DMS53 (cell line): ENCODE measurements around the gene JMJD6.
"Not testable (repeated sequence)": the region's sequence is repeated elsewhere in the genome, so short reads cannot be mapped to it uniquely, and the experiment has no call there.

ENCODE experiments used
- DNase-seq: peaks from one replicate; lab custom pipeline; 2025; lab: John Stamatoyannopoulos, UW

Gene JMJD6

DNA sequence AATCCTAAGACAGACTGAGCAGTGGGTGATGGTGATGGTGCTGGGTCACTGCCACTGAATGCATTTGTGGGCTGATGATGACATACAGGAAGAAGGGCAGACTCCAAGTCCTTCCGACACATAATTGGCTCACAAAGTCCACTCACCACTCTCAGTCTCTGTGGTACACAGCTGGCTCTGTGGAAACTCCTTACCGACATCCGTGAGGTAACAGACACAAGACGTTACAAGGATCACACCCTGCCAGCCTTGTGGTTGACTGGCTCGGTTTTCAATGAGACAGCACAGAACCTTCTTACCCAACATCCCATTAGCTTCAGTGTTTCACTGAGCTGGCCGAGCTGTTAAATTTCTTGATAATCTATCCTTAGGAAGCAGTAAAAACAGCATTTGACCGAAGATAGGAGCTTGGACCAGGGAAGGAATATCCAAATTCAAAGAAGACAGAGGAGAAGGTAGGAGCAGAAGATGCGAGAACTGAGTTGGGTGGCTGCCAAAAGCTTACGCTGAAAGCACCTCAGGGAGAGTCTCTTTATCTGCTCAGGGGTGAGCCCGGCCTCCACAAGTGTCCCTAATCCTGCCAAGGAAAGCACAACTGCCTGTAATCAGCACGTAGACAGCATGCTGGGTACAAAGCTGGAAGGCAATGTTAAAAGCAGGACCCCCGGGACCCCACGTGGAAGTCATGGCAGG is 10.1 kb downstream of the JMJD6 start:
- DNase-seq, result no peak

DNA sequence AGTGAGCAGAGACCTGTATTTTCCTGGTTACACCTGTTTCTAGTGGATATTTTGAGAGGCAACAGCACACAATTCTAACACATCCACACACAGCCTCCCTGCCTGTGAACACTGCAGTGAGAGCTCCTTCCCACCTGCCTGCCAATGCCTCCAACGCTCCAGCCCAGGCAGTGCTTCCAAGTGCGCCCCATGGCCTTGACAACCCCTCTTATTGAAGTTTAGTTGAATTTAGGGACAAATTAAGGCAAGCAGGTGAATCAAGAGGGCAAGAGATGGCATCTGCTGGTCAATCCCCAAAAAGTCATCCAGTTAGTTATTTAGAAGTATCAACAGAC is 10.9 kb downstream of the JMJD6 start:
- DNase-seq, result peak; percentile 20

GRCh38 chr17:76714822-76715495 is 11.4 kb downstream of the JMJD6 start:
- DNase-seq, result peak; percentile 73

DNA sequence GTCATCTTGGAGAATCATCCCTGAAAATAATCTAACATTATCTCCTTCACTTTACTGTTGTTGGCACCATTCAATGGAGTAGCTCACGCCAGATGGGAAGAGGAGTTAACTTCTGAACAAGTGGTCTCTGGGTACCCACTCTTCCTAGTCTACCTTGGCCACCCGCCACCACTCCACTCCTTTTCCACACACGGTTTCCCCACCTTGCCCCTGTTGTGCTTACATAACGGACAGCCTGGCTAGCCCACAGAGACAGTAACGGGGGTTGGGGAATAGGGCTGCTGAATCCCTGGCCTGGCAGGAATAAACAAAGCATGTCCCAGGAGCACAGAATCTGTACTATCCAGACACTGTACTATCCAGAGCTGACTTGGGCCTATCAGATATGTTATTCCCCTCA is 12.1 kb downstream of the JMJD6 start:
- DNase-seq, result no peak

DNA sequence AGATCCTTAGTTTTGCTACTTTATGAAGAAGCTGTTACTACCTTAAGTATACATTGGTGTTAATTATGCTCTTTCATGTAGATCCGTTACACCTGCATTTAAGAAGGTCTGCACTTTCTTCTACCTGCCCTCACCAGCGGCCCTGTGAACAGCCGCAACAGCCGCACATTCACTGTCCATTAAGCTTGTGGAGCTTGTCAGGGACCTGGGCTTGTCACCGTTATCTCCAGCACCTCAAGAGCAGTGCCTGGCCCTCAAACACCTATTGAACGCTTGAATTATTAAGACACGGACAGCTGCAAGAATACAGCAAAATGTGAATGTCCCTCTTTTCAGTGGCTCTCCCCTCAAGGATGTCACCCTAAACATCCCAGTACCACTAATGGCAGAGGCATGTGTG is 12.6 kb downstream of the JMJD6 start:
- no peak for DNase-seq

DNA sequence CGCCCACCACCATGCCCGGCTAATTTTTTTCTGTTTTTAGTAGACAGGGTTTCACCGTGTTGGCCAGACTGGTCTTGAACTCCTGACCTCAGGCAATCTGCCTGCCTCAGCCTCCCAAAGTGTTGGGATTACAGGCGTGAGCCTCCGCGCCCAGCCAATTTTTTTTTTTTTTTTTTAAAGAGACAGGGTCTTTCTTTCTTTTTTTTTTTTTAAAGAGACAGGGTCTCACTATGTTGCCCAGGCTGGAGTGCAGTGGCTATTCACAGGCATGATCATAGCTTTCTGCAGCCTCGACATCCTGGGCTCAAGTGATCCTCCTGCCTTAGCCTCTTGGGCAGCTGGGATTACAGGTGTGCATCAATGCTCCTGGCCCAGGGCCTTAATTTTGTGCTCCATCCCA is 14.1 kb downstream of the JMJD6 start:
- DNase-seq, result not testable (repeated sequence)

DNA sequence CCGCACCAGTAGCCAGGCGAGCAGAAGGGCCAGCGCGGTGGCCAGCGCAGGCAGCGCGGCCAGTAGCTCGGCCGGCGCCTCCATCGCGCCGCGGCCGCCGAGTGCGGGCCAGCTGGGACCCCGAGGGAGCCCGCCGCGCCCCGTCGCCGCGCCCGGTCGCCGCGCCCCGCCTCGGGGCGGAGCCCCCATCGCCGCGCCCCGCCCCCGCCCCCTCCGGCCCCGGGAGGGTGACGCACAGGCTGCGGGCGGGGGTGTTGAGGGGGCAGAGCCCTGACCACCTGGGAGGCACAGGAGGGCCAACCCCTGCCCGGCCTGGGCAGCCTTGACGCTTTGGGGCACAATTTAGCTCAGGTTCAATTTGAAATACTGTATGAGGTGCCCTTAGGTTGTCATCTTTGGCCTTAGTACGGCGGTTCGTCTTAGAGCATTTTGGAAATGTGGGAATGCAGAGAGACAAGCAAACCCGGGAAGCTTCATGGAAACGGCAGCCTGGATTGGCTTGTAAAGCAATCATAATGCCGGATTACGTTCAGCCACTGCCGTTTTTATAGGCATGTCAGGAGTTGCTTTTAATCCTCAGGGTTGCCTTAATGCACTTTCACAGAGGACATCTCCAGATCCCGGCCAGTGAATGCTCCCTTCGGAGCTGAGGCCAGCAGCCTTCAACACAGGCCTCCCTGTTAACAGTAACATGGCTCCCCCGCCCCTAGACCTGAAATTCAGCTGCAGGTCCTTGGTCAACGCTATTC is 15.4 kb downstream of the JMJD6 start, which contains the start of gene MXRA7:
MXRA7 (minus strand) TSS at position 103 of the 749 bp plus-strand sequence; CDS start at position 84, 19 bp downstream.
- peak; percentile 68 for DNase-seq

GRCh38 chr17:76709951-76710862 is 16.2 kb downstream of the JMJD6 start:
- DNase-seq, result peak; percentile 54

GRCh38 chr17:76709077-76709950 is 17.1 kb downstream of the JMJD6 start:
- DNase-seq, result peak; percentile 40

- no peak for DNase-seq
Measured at GRCh38 chr17:76707985-76708807, 18.2 kb downstream of the JMJD6 start.

DNA sequence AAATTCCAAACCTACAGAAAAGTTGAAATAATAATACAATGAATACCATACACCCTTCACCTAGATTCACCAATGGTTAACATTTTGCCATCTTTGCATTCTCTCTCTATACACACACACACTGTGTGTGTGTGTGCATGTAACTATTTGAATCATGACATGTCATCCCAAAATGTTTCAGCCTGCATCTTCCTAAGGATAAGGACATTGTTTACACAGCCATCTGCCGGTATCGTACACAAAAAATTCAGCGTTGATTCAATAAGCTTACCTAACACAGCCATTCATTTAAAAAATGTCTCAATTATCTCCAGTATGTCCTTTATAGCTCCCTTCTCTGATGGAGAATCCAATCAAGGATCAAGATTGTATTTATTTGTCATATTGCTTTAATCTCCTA is 19.6 kb downstream of the JMJD6 start:
- DNase-seq, result no peak

- no peak for DNase-seq
Measured at GRCh38 chr17:76704805-76705204, 21.6 kb downstream of the JMJD6 start.

DNA sequence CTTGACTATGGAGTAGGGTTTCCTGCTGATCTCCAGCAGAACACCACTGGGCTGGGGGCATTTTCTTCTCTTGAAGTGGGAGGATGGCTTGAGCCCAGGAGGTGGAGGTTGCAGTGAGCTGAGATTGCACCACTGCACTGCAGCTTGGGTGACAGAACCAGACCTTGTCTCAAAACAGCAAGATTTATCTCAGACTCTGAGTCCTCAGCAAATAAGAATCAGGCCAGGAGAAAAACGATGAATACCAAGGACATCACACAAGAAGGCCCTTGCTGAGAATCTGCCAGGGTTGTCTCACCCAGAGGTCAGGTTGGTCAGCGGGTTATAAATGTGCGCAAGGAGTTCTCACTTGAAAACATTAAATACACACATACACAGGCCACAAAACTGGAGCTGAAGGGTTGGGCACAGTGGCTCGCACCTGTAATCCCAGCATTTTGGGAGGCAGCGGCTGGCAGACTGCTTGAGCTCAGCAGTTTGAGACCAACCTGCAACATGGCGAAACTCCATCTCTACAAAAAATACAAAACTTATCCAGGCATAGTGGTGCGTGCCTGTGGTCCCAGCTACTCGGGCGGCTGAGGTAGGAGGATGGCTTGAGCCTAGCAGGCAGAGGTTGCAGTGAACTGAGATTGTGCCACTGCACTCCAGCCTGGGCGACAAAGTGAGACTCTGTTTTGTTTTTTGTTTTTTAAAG is 23.3 kb downstream of the JMJD6 start:
- DNase-seq, result no peak

DNA sequence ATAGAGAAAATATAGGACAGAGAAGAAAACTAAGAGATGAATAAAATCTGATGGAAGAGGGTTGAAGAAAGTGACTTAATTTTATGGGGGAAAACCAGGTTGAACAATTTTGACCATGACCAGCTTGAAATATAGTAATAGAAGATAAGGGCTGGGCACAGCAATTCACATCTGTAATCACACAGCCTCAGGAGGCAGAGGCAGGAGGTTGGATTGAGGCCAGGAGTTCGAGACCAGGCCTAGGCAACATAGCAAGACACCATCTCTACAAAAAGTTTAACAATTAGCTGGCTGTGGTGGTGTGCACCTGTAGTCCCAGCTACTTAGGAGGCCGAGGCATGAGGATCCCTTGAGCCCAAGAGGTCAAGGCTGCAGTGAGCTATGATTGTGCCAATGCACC is 24.3 kb downstream of the JMJD6 start:
- DNase-seq, result no peak

DNA sequence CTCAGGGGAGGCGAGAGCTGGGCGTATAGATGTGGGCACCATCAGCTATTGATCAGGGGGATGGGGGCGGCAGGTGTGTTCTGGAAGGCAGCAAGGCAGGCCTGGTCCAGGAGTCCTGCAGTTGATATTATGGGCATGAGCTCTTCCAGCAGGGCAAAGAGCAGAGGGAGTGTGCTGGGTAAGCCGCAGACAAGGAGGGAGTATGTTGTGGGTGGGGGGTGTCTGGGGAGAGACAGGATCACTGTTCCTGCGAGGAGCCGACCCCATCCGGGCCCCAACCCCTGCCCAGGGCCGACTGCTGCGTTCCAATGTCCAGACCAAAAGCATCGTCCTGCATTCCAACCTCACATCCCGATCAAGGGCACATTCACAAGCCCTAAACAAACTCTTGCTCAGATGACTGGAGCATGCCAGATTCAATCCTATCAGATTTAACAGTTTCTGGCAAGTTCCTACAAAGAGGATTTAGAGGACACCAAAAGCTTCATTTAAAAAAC is 24.9 kb downstream of the JMJD6 start:
- no peak for DNase-seq

DNA sequence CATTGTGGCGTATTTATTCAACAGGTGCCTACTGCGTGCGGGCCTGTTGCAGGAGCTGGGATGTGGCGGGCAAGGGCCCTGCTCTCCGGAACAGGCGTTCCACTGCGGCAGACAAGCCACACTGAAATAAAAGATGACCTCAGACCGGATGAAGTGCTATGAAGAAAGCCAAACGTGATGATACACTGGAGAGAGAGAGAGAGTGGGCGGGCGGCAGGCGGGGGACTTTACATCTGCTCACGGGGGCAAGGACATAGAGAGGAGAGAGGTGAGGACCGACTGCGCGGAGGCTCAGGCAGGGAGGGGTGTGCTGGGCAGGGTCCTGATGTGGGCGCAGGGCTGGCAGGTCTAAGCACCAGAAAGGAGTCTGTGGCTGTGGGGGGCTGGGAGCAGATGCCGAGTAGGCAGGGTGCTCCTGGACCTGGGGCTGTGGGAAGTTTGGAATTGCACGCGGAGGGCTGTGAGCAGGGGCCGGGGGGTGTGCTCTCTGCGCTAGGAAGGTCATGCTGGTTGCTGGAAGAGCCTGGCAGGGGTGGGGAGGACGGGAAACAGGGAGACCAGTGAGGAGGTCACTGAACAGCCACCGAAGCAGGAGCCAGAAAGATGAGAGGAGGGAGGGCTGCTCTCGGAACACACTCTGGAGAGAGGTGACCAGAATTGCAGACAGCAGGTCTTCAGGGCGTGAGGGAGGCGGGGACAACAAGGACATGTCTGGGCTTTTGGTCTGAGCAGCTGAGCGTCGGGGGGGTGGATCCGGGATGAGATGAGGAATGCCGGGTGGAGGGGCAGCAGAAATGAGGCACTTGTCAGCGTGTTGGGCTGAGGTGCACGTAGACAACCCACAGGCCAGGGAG is 25.6 kb downstream of the JMJD6 start:
- DNase-seq, result no peak

DNA sequence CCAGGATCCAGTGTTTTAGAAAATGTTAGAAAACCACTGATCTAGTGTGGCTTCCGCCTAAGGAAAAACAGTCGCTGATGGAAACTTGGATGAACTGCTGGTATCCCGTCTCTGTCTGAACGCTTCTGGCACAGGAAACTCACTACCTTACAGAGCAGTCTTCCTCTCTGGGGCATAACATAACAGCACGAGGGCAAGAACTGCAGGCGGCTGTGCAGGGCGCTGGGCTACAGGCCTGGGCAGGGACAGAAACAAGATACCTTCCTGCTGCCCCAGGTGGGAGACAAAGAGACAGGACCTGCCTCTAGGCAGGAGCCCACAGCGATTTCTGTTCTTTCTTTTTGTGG is 26.2 kb downstream of the JMJD6 start:
- no peak for DNase-seq

DNA sequence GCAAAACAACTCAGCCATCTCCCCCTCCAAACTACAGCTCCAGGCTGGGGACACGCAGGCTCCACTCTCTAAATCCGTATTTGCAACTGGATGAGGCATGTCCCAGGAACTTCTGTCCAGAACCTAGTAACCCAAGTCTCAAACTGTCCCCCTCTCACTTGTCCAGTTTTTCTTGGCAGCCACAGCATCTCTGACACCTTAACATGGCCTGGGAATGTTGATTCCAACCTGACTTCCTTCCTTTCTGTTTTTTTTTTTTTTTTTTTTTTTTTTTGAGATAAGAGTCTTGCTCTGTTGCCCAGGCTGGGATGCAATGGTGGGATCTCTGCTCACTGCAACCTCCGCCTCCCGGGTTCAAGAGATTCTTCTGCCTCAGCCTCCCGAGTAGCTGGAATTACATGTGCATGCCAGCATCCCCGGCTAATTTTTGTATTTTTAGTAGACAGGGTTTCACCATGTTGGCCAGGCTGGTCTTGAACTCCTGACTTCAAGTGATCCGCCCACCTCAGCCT is 27.9 kb downstream of the JMJD6 start:
- not testable (repeated sequence) for DNase-seq
